Measurements from ENCODE around the gene AFDN.

- TF ChIP-seq CTCF (conservative IDR thresholded peaks at IDR 0.05; ENCODE audit: low read depth, low read length) (no peak), EZH2 (IDR thresholded peaks at IDR 0.05; ENCODE audit: borderline replicate concordance, low read depth, low read length, poor library complexity, severe bottlenecking) (no peak)
Measured at GRCh38 chr6:168016721-168017525, 190.2 kb downstream of the AFDN start.
